Hepatocyte (in vitro differentiated cells): ENCODE data around the gene RHAG. TPM values are rescaled to one million over a fixed set of nuclear protein-coding genes. Genes with fewer than 3 reads are reported as not detected.

ENCODE experiments used
- DNase-seq: peaks from one replicate; pipeline ENCODE4 v3.0.0-alpha.2; 2016; ENCODE audit warnings: low spot score
- H2AFZ ChIP-seq: fragments of 200-600 bp; sonication (generic); 2 replicates; pipeline ENCODE4 v1.6.0; 2016; ENCODE audit warnings: antibody characterized with exemption, mild to moderate bottlenecking
- H3K27ac ChIP-seq: fragments of 200-600 bp; sonication (generic); 2 replicates; pipeline ENCODE4 v1.5.1; 2016; ENCODE audit warnings: mild to moderate bottlenecking
- H3K27me3 ChIP-seq: fragments of 200-600 bp; sonication (generic); 2 replicates; pipeline ENCODE4 v1.6.1; 2016
- H3K36me3 ChIP-seq: fragments of 200-600 bp; sonication (generic); replicated peaks from 2 replicates; pipeline ENCODE4 v1.5.1; 2016; ENCODE audit warnings: low read depth; ENCODE audit not compliant: insufficient read depth
- H3K4me1 ChIP-seq: fragments of 200-600 bp; sonication (generic); 2 replicates; pipeline ENCODE4 v1.5.1; 2016; ENCODE audit warnings: mild to moderate bottlenecking, moderate library complexity; ENCODE audit not compliant: insufficient read depth
- H3K4me2 ChIP-seq: fragments of 200-600 bp; sonication (generic); 2 replicates; pipeline ENCODE4 v1.6.0; 2016
- H3K4me3 ChIP-seq: fragments of 200-600 bp; sonication (generic); 2 replicates; pipeline ENCODE4 v1.5.1; 2016; ENCODE audit warnings: mild to moderate bottlenecking
- H3K79me2 ChIP-seq: fragments of 200-600 bp; sonication (generic); 2 replicates; pipeline ENCODE4 v1.6.0; 2017; ENCODE audit warnings: mild to moderate bottlenecking
- H3K9me2 ChIP-seq: fragments of 200-600 bp; sonication (generic); replicated peaks from 2 replicates; pipeline ENCODE4 v1.6.0; 2017; ENCODE audit warnings: mild to moderate bottlenecking; ENCODE audit not compliant: insufficient read depth
- H3K9me3 ChIP-seq: fragments of 200-600 bp; sonication (generic); 2 replicates; pipeline ENCODE4 v1.5.1; 2016; ENCODE audit warnings: low read depth, mild to moderate bottlenecking
- H4K20me1 ChIP-seq: fragments of 200-600 bp; sonication (generic); 2 replicates; pipeline ENCODE4 v1.6.0; 2016; ENCODE audit warnings: mild to moderate bottlenecking; ENCODE audit not compliant: insufficient read depth, poor library complexity, severe bottlenecking
- CTCF ChIP-seq: fragments of 200-600 bp; sonication (generic); IDR thresholded peaks from 2 replicates; pipeline ENCODE4 v1.5.1; 2016; ENCODE audit warnings: antibody characterized with exemption, mild to moderate bottlenecking; ENCODE audit not compliant: poor library complexity
- EZH2 ChIP-seq: fragments of 200-600 bp; sonication (generic); IDR thresholded peaks from 2 replicates; pipeline ENCODE4 v1.6.1; 2016; ENCODE audit warnings: antibody characterized with exemption, mild to moderate bottlenecking, borderline replicate concordance
- EZH2phosphoT487 ChIP-seq: fragments of 200-600 bp; sonication (generic); IDR thresholded peaks from one replicate; pipeline ENCODE4 v1.6.1; 2018; ENCODE audit warnings: antibody characterized with exemption, mild to moderate bottlenecking, low read depth, moderate library complexity; ENCODE audit not compliant: unreplicated experiment, severe bottlenecking
- WGBS: methylation state at CpG from one replicate; pipeline ENCODE4 v1.1.6; 2016; ENCODE audit warnings: low lambda C conversion rate; ENCODE audit errors: missing lambda C conversion rate; 5-methylcytosine and 5-hydroxymethylcytosine counted together
- polyA plus RNA-seq: library from polyadenylated mRNA; unstranded; fragments of >200 nt; fragmentation: Nextera tagmentation; extraction: Ambion mirVana; gene quantifications from 2 replicates; pipeline ENCODE4 v1.2.1, GENCODE V29; 2016
- total RNA-seq: library from RNA; depleted of rRNA; stranded (reverse); fragments of >200 nt; gene quantifications from 2 replicates; pipeline ENCODE4 v1.2.3, GENCODE V29; 2014

The RHAG gene
- total RNA-seq (not detected in 2 replicates), polyA plus RNA-seq (not detected in 2 replicates)

- Histone ChIP-seq H3K27ac (no peak within 1 kb of the TSS), H3K4me3 (no peak within 1 kb of the TSS), H3K4me2 (no peak within 1 kb of the TSS), H3K9me2 (no peaks in the 10 kb centered on the region), H3K27me3 (no peaks in the 10 kb centered on the region), H2AFZ (no peak within 1 kb of the TSS), H3K9me3 (no peaks in the 10 kb centered on the region), H3K4me1 (no peaks in the 10 kb centered on the region), H3K36me3 (no peaks in the 10 kb centered on the region), H4K20me1 (no peaks in the 10 kb centered on the region), H3K79me2 (no peaks in the 10 kb centered on the region)
- WGBS, result 91% methylated on average over 3 of the region's 3 CpGs
- no peak for DNase-seq
- no peak for TF ChIP-seq EZH2
- no peak for TF ChIP-seq CTCF
- TF ChIP-seq EZH2phosphoT487, result no peak
These were observed at the start of gene RHAG for GRCh38 chr6:49636713-49637349. RHAG (minus strand) TSS chr6:49636839; CDS start chr6:49636812, 27 bp downstream.

DNA sequence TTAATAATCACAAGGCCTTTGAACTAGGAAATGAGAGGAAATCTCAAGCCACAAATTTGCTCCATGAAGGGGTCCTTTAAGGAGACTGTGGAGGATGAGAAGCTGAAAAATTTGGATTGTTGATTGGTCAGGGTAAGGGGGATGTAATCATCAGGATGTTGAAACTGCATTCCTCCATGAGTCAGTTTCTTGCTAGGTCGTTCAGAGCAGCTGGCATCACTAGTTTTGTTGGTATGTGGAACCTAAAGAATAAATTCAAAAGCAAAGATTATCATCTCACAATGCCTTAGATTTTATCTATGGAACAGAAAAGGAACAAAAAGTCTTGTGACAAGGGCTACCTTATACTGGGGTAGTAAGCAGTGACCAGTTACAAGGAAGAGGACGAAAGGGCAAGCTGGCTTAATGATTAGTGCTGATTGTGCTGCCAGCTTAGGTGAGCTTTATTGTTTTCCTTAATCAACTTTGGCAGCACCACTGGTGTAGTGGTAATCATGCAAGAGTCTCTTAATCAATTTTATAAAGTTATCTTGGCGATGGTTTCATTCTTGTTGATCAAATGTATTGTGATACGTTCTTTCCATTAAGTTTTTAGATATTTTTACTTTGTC, 40.1 kb upstream of the RHAG start:
- TF ChIP-seq CTCF (no peak), EZH2phosphoT487 (no peak), EZH2 (no peak)
- Histone ChIP-seq H3K4me3 (no peak overlapping the region), H3K4me2 (no peak overlapping the region), H3K4me1 (no peaks in the 10 kb centered on the region), H3K36me3 (no peaks in the 10 kb centered on the region), H4K20me1 (no peaks in the 10 kb centered on the region), H3K79me2 (no peaks in the 10 kb centered on the region), H3K9me3 (peaks cover 3% of the 10 kb centered on the region), H3K9me2 (no peaks in the 10 kb centered on the region), H2AFZ (no peak overlapping the region), H3K27me3 (no peaks in the 10 kb centered on the region), H3K27ac (no peak overlapping the region)
- 71% methylated on average over 4 of the region's 4 CpGs for WGBS
- DNase-seq, result no peak

DNA sequence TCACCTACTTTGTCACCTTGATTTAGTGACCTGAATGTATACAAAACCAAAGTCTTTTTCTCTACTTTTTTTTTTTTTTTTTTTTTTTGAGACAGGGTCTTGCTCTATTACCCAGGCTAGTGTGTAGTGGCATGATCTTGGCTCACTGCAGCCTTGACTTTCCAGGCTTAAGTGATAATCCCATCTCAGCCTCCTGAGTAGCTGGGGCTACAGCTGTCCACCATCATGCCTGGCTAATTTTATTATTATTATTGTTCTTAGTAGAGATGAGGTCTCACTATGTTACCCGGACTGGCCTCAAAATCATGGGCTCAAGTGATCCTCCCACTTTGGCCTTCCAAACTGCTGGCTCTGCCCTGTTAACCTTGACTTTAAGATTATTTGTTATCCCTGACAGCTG, 39.2 kb upstream of the RHAG start:
- Histone ChIP-seq H3K4me1 (no peaks in the 10 kb centered on the region), H3K27ac (no peak overlapping the region), H2AFZ (no peak overlapping the region), H3K79me2 (no peaks in the 10 kb centered on the region), H3K36me3 (no peaks in the 10 kb centered on the region), H4K20me1 (no peaks in the 10 kb centered on the region), H3K9me2 (no peaks in the 10 kb centered on the region), H3K4me3 (no peak overlapping the region), H3K9me3 (peaks cover 3% of the 10 kb centered on the region), H3K27me3 (no peaks in the 10 kb centered on the region), H3K4me2 (no peak overlapping the region)
- DNase-seq, result no peak
- TF ChIP-seq EZH2phosphoT487 (no peak), EZH2 (no peak), CTCF (no peak)
- WGBS, result 81% methylated on average over 1 of the region's 1 CpG
